H9 (cell line): ENCODE measurements around the gene GBP1. TPM values are rescaled to one million over a fixed set of nuclear protein-coding genes. Genes with fewer than 3 reads are reported as not detected.

ENCODE experiments used
- DNase-seq: peaks from one replicate; pipeline ENCODE4 v3.0.0-alpha.2; 2017
- H2AFZ ChIP-seq: one replicate; pipeline ENCODE4 v1.6.1; 2013; ENCODE audit warnings: mild to moderate bottlenecking, low read length, control low read depth, moderate library complexity
- H2AK5ac ChIP-seq: 2 replicates; pipeline ENCODE4 v1.6.1; 2013; ENCODE audit warnings: low read length, control low read depth, mixed read lengths; ENCODE audit not compliant: insufficient read length
- H2BK120ac ChIP-seq: one replicate; pipeline ENCODE4 v1.6.1; 2013; ENCODE audit warnings: low read depth, mild to moderate bottlenecking, low read length, control low read depth, inconsistent platforms; ENCODE audit not compliant: poor library complexity, severe bottlenecking
- H2BK12ac ChIP-seq: 2 replicates; pipeline ENCODE4 v1.6.1; 2013; ENCODE audit warnings: low read length, control low read depth, mixed read lengths, low read depth; ENCODE audit not compliant: insufficient read length
- H2BK15ac ChIP-seq: 2 replicates; pipeline ENCODE4 v1.6.1; 2013; ENCODE audit warnings: low read depth, low read length, control low read depth
- H2BK20ac ChIP-seq: one replicate; pipeline ENCODE4 v1.6.1; 2013; ENCODE audit warnings: low read depth, mild to moderate bottlenecking, low read length, control low read depth, inconsistent platforms; ENCODE audit not compliant: poor library complexity, severe bottlenecking
- H2BK5ac ChIP-seq: 2 replicates; pipeline ENCODE4 v1.6.1; 2013; ENCODE audit warnings: low read length, control low read depth, mixed read lengths; ENCODE audit not compliant: insufficient read length
- H3K14ac ChIP-seq: 2 replicates; pipeline ENCODE4 v1.6.1; 2013; ENCODE audit warnings: low read length, control low read depth; ENCODE audit not compliant: insufficient read depth
- H3K18ac ChIP-seq: 2 replicates; pipeline ENCODE4 v1.6.1; 2013; ENCODE audit warnings: low read depth, mild to moderate bottlenecking, mixed read lengths, low read length, control low read depth; ENCODE audit not compliant: insufficient read length
- H3K23ac ChIP-seq: 2 replicates; pipeline ENCODE4 v1.6.1; 2013; ENCODE audit warnings: low read length, control low read depth, mixed read lengths, low read depth; ENCODE audit not compliant: insufficient read length
- H3K23me2 ChIP-seq: 2 replicates; pipeline ENCODE4 v1.6.1; 2013; ENCODE audit warnings: low read depth, mild to moderate bottlenecking, mixed read lengths, low read length, control low read depth; ENCODE audit not compliant: insufficient read length, poor library complexity, severe bottlenecking
- H3K27ac ChIP-seq: 2 replicates; pipeline ENCODE4 v1.5.1; 2013; ENCODE audit warnings: low read length, control low read depth, mixed read lengths, low read depth; ENCODE audit not compliant: insufficient read length
- H3K27me3 ChIP-seq: 2 replicates; pipeline ENCODE4 v1.6.1; 2013; ENCODE audit warnings: low read length, control low read depth, inconsistent platforms; ENCODE audit not compliant: insufficient read depth
- H3K4ac ChIP-seq: 2 replicates; pipeline ENCODE4 v1.6.1; 2013; ENCODE audit warnings: low read depth, mild to moderate bottlenecking, control low read depth, inconsistent platforms, low read length, moderate library complexity
- H3K4me1 ChIP-seq: 2 replicates; pipeline ENCODE4 v1.6.1; 2013; ENCODE audit warnings: low read length, control low read depth, inconsistent platforms; ENCODE audit not compliant: insufficient read depth
- H3K4me2 ChIP-seq: 2 replicates; pipeline ENCODE4 v1.6.1; 2013; ENCODE audit warnings: low read length, control low read depth, mixed read lengths; ENCODE audit not compliant: insufficient read length, insufficient read depth
- H3K56ac ChIP-seq: 2 replicates; pipeline ENCODE4 v1.6.1; 2013; ENCODE audit warnings: low read depth, mild to moderate bottlenecking, mixed read lengths, low read length, control low read depth; ENCODE audit not compliant: insufficient read length
- H3K79me1 ChIP-seq: 2 replicates; pipeline ENCODE4 v1.6.1; 2013; ENCODE audit warnings: low read depth, mild to moderate bottlenecking, moderate library complexity, low read length, control low read depth, inconsistent platforms; ENCODE audit not compliant: insufficient read depth, poor library complexity, severe bottlenecking
- H3K79me2 ChIP-seq: 2 replicates; pipeline ENCODE4 v1.6.1; 2013; ENCODE audit warnings: low read length, control low read depth, inconsistent platforms; ENCODE audit not compliant: insufficient read depth
- H3K9ac ChIP-seq: 2 replicates; pipeline ENCODE4 v1.6.1; 2013; ENCODE audit warnings: low read length, control low read depth, mixed read lengths; ENCODE audit not compliant: insufficient read length; ENCODE audit errors: extremely low read depth
- H3K9me3 ChIP-seq: one replicate; pipeline ENCODE4 v1.6.1; 2013; ENCODE audit warnings: low read depth, low read length, inconsistent platforms; ENCODE audit not compliant: control insufficient read depth
- H3T11ph ChIP-seq: one replicate; pipeline ENCODE4 v1.6.1; 2013; ENCODE audit warnings: mild to moderate bottlenecking, low read length, control low read depth, inconsistent platforms
- H4K20me1 ChIP-seq: one replicate; pipeline ENCODE4 v1.6.1; 2013; ENCODE audit not compliant: control insufficient read depth, insufficient read length, insufficient read depth
- H4K5ac ChIP-seq: 2 replicates; pipeline ENCODE4 v1.6.1; 2013; ENCODE audit warnings: low read depth, mild to moderate bottlenecking, mixed read lengths, low read length, control low read depth; ENCODE audit not compliant: insufficient read length
- H4K8ac ChIP-seq: replicated peaks from 2 replicates; pipeline ENCODE4 v1.6.1; 2013; ENCODE audit warnings: low read length, control low read depth, mixed read lengths, low read depth; ENCODE audit not compliant: insufficient read length
- H4K91ac ChIP-seq: 2 replicates; pipeline ENCODE4 v1.6.1; 2013; ENCODE audit warnings: low read depth, mild to moderate bottlenecking, moderate library complexity, mixed read lengths, low read length, control low read depth; ENCODE audit not compliant: insufficient read length
- H3K27ac Mint-ChIP-seq, 3 experiments: 2 replicates in 2 of 3; 3 replicates in 1 of 3; pipeline ENCODE4 v1.8.0; 2020 to 2021; ENCODE audit warnings: mixed read lengths in 3 of 3, mild to moderate bottlenecking in 1 of 3, moderate library complexity in 1 of 3
- H3K27me3 Mint-ChIP-seq: 2 replicates; pipeline ENCODE4 v1.8.0; 2021; ENCODE audit warnings: low read depth, mild to moderate bottlenecking, moderate library complexity, mixed read lengths
- H3K36me3 Mint-ChIP-seq, 3 experiments: 2 replicates in 2 of 3; 3 replicates in 1 of 3; pipeline ENCODE4 v1.8.0; 2020 to 2021; ENCODE audit warnings: low read depth in 3 of 3, mixed read lengths in 3 of 3; ENCODE audit not compliant: insufficient read depth in 1 of 3
- H3K4me1 Mint-ChIP-seq, 2 experiments: 2 replicates each; pipeline ENCODE4 v1.8.0; 2020; ENCODE audit warnings: mixed read lengths in 2 of 2
- H3K4me3 Mint-ChIP-seq, 2 experiments: 2 replicates in 1 of 2; 3 replicates in 1 of 2; pipeline ENCODE4 v1.8.0; 2020 to 2021; ENCODE audit warnings: mild to moderate bottlenecking in 2 of 2, mixed read lengths in 2 of 2, moderate library complexity in 1 of 2
- H3K9me3 Mint-ChIP-seq, 2 experiments: 2 replicates in 1 of 2; 3 replicates in 1 of 2; pipeline ENCODE4 v1.8.0; 2020; ENCODE audit warnings: mild to moderate bottlenecking in 2 of 2, mixed read lengths in 2 of 2, moderate library complexity in 1 of 2
- CTCF ChIP-seq: fragments of 200-600 bp; sonication (generic); conservative IDR thresholded peaks from 3 replicates; pipeline ENCODE4 v1.8.0; 2021; ENCODE audit warnings: antibody characterized with exemption, mild to moderate bottlenecking
- WGBS: extraction: QIAGEN DNeasy Blood & Tissue Kit; methylation state at CpG from one replicate; pipeline ENCODE4 v1.1.7; 2013; ENCODE audit warnings: missing lambda C conversion rate, low lambda C conversion rate, mixed read lengths; ENCODE audit not compliant: insufficient read length; ENCODE audit errors: extremely low coverage; 5-methylcytosine and 5-hydroxymethylcytosine counted together
- total RNA-seq: library from RNA; stranded (reverse); gene quantifications from 2 replicates; pipeline ENCODE4 v1.2.1, GENCODE V29; 2021

GBP1 gene
- total RNA-seq, 1 experiment from 2014 or later, result not detected

DNA sequence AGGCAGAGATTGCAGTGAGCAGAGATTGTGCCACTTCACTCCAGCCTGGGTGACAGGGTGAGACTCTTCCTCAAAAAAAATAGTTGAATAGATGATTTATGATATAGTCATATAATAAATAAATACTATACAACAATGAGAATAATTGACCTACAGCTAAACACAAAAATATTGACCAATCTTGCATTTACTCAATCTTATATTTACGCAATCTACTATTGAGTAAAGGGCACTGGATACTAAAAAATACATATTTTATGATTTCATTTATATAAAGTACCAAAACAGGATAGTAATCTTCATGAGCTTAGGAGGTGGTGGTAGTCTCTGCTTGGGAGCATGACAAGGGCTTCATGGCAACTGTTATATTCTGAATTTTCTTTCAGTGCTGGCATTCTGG is 23.3 kb downstream of the GBP1 start:
- H4K8ac ChIP-seq, result no peak overlapping the region
- H2BK12ac ChIP-seq, result no peak overlapping the region
- H2AK5ac ChIP-seq, result no peak overlapping the region
- no peaks in the 10 kb centered on the region for H3K79me1 ChIP-seq
- no peak overlapping the region for H2AFZ ChIP-seq
- no peak for DNase-seq
- no peaks in the 10 kb centered on the region for H3K4me1 Mint-ChIP-seq
- H3K23me2 ChIP-seq, result no peaks in the 10 kb centered on the region
- no peak overlapping the region for H4K5ac ChIP-seq
- H3K23ac ChIP-seq, result no peak overlapping the region
- H3K79me2 ChIP-seq, result no peaks in the 10 kb centered on the region
- no peak overlapping the region for H3K4me3 Mint-ChIP-seq
- no peaks in the 10 kb centered on the region for H3K27me3 ChIP-seq
- H2BK5ac ChIP-seq, result no peak overlapping the region
- H3K4me2 ChIP-seq, result no peak overlapping the region
- H4K20me1 ChIP-seq, result no peaks in the 10 kb centered on the region
- H3K27ac Mint-ChIP-seq, result no peak overlapping the region
- H3K56ac ChIP-seq, result no peak overlapping the region
- no peak overlapping the region for H3K14ac ChIP-seq
- TF ChIP-seq CTCF, result no peak
- H3K9me3 ChIP-seq, result no peaks in the 10 kb centered on the region
- no peaks in the 10 kb centered on the region for H3K4me1 ChIP-seq
- H3K9me3 Mint-ChIP-seq, result peaks cover 4 to 7% of the 10 kb centered on the region in 2 experiments
- H2BK15ac ChIP-seq, result no peak overlapping the region
- peaks cover 2 to 4% (median 2%) of the 10 kb centered on the region in 3 experiments; a peak in 5 of 7 replicates for H3K36me3 Mint-ChIP-seq
- H3T11ph ChIP-seq, result no peak overlapping the region
- no peak overlapping the region for H2BK20ac ChIP-seq
- WGBS, result no CpG with 5 or more reads among the region's 1 CpG
- no peak overlapping the region for H3K18ac ChIP-seq
- no peak overlapping the region for H3K27ac ChIP-seq
- H3K9ac ChIP-seq, result no peak overlapping the region
- no peak overlapping the region for H2BK120ac ChIP-seq
- H3K4ac ChIP-seq, result no peak overlapping the region
- H4K91ac ChIP-seq, result no peak overlapping the region
- no peaks in the 10 kb centered on the region for H3K27me3 Mint-ChIP-seq
